Mesenchymal stem cell (in vitro differentiated cells and primary cell): ENCODE data around the gene GLDC. TPM values are rescaled to one million over a fixed set of nuclear protein-coding genes. Genes with fewer than 3 reads are reported as not detected.

ENCODE experiments used
- small RNA-seq: library from polyadenylated mRNA; stranded (forward); fragments of <200 nt; extraction: miRNeasy Mini kit (QIAGEN cat#:217004); gene quantifications from one replicate; pipeline ENCODE3, GENCODE V24; 2013; ENCODE audit warnings: low read depth

GLDC gene

Small RNA genes within 50 kb of the gene (small RNA-seq; reads per million reads assigned to genes)
- not detected for gene RN7SL123P
- not detected for gene RN7SL25P
